Epithelial cell of proximal tubule (primary cell): Measurements from ENCODE around the gene CIAO2A. TPM values are rescaled to one million over a fixed set of nuclear protein-coding genes. Genes with fewer than 3 reads are reported as not detected.
"Not testable (repeated sequence)": the region's sequence is repeated elsewhere in the genome, so short reads cannot be mapped to it uniquely, and the experiment has no call there.

Experiments used
- DNase-seq: peaks from one replicate; pipeline ENCODE4 v3.0.0-alpha.2; 2011; ENCODE audit warnings: low read depth
- H3K4me3 ChIP-seq: 2 replicates; pipeline ENCODE4 v1.5.1; 2011; ENCODE audit warnings: low read depth, mild to moderate bottlenecking, low read length
- total RNA-seq: library from RNA; depleted of rRNA; stranded (reverse); fragments of >200 nt; gene quantifications from 2 replicates; pipeline ENCODE4 v1.2.3, GENCODE V29; 2015
- TF ChIP-seq, protein P1 (sequence below): conservative IDR thresholded peaks from 2 replicates; pipeline ENCODE4 v1.5.1; 2012; ENCODE audit warnings: low read depth, mild to moderate bottlenecking, low read length

Gene CIAO2A
- total RNA-seq, 1 donor from 2014 or later: 92.3 TPM

GRCh38 chr15:64070965-64071851 lies 22.4 kb downstream of the CIAO2A start:
- TF ChIP-seq, protein P1, sequence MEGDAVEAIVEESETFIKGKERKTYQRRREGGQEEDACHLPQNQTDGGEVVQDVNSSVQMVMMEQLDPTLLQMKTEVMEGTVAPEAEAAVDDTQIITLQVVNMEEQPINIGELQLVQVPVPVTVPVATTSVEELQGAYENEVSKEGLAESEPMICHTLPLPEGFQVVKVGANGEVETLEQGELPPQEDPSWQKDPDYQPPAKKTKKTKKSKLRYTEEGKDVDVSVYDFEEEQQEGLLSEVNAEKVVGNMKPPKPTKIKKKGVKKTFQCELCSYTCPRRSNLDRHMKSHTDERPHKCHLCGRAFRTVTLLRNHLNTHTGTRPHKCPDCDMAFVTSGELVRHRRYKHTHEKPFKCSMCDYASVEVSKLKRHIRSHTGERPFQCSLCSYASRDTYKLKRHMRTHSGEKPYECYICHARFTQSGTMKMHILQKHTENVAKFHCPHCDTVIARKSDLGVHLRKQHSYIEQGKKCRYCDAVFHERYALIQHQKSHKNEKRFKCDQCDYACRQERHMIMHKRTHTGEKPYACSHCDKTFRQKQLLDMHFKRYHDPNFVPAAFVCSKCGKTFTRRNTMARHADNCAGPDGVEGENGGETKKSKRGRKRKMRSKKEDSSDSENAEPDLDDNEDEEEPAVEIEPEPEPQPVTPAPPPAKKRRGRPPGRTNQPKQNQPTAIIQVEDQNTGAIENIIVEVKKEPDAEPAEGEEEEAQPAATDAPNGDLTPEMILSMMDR: no peak
- peak; percentile 89 for DNase-seq
- H3K4me3 ChIP-seq: no peak overlapping the region

GRCh38 chr15:64070106-64070505 lies 23.5 kb downstream of the CIAO2A start:
- H3K4me3 ChIP-seq: no peak overlapping the region
- TF ChIP-seq, protein P1: no peak
- DNase-seq: no peak

GRCh38 chr15:64068133-64068532 lies 25.5 kb downstream of the CIAO2A start:
- TF ChIP-seq, protein P1: no peak
- H3K4me3 ChIP-seq: no peak overlapping the region
- DNase-seq: no peak

GRCh38 chr15:64067564-64068030 lies 26.0 kb downstream of the CIAO2A start:
- no peak for DNase-seq
- no peak overlapping the region for H3K4me3 ChIP-seq
- TF ChIP-seq, protein P1: peak; percentile 85

- no peak overlapping the region for H3K4me3 ChIP-seq
- TF ChIP-seq, protein P1: no peak
- DNase-seq: no peak
Measured at GRCh38 chr15:64066451-64066850, 27.2 kb downstream of the CIAO2A start.

- DNase-seq: no peak
- TF ChIP-seq, protein P1: no peak
- H3K4me3 ChIP-seq: no peak overlapping the region
Measured at GRCh38 chr15:64060716-64061115, 32.9 kb downstream of the CIAO2A start.

DNA sequence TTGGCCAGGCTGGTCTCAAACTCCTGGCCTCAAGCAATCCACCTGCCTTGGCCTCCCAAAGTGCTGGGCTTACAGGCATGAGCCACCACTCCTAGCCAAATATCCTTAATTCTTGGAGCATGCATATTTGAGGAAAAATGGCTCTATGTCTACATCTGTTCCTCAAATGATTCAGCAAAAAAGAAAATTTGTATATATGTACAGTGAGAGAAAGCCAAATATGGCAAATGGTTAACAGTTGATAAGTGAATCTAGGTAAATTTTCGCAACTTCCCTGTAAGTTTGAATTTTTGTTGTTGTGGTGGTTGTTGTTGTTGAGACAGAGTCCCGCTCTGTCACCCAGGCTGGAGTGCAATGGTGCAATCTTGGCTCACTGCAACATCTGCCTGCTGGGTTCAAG lies 34.5 kb downstream of the CIAO2A start:
- H3K4me3 ChIP-seq: not testable (repeated sequence)

More for the DNA sequence above, 34.5 kb downstream of the CIAO2A start:
- DNase-seq: not testable (repeated sequence)
